Left cardiac atrium (tissue), 4 donors: Measurements from ENCODE around the gene KSR2. TPM values are rescaled to one million over a fixed set of nuclear protein-coding genes. Genes with fewer than 3 reads are reported as not detected.

Experiments
- ATAC-seq, 2 donors: fragments of 200-7000 bp; cut with Tn5 transposase; one replicate each; pipeline ENCODE4 v1.9.1; 2020; ENCODE audit warnings: mild to moderate bottlenecking in 2 of 2, moderate library complexity in 2 of 2
- DNase-seq: peaks from one replicate; pipeline ENCODE4 v3.0.0-alpha.2; 2020
- intact Hi-C, 2 donors: fragments of 100-400 bp; cut with DNase I; formaldehyde crosslinking; loops; one replicate each; pipeline versions ENCODE4 v1.14.1 to v1.15.1; 2022 to 2023
- total RNA-seq, 2 donors: library from RNA; stranded (reverse); fragmentation: NEBNext Ultra II Directional; extraction: Animal tissue kit (Norgen Biotek cat#: 25700); gene quantifications; one replicate each; pipeline ENCODE4 v1.2.1, GENCODE V29; 2021
- donor health status: DM: no; HTN: yes; CAD: no.
- donor health status: DM: no; HTN: yes; CAD: no; lungs with severe emphysema.
- donor health status: DM: yes; HTN: yes; CAD: no.
- donor health status: Dilated cardiomyopathy.

The KSR2 gene
- total RNA-seq, 2 donors from 2014 or later: under 0.01 to 0.05 TPM

GRCh38 chr12:117472983-117473382 is 495.8 kb downstream of the KSR2 start:
- no peak for ATAC-seq
- intact Hi-C loops: no loop called here

DNA sequence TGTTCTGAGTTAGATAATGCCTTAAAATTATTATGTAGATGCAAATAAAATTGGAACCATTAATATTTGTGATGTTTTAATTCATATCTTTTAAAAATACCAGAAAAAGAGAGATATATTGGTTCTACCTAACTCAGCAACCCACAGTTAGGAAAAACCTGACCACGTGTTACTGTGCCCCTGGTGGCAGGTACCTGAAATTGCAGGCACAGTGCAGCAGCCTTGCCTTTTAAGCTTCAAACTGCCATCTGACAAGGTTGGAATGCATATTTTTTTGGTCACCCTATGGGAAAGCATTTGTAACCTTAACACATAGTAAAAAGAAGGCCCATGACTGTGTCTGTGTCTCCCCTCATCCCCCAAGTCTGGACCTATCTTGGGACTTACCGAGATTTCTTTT is 498.0 kb downstream of the KSR2 start:
- intact Hi-C loops: no loop called here
- DNase-seq (no peak), ATAC-seq (no peak)

More at GRCh38 chr12:117472983-117473382, 495.8 kb downstream of the KSR2 start:
- no peak for DNase-seq

- DNase-seq: no peak
- intact Hi-C loops: no loop called here
- no peak for ATAC-seq
These were observed 498.8 kb downstream of the KSR2 start for GRCh38 chr12:117469883-117470483.

GRCh38 chr12:117468016-117468415 is 500.8 kb downstream of the KSR2 start:
- ATAC-seq (no peak), DNase-seq (no peak)
- intact Hi-C loops: no loop called here

DNA sequence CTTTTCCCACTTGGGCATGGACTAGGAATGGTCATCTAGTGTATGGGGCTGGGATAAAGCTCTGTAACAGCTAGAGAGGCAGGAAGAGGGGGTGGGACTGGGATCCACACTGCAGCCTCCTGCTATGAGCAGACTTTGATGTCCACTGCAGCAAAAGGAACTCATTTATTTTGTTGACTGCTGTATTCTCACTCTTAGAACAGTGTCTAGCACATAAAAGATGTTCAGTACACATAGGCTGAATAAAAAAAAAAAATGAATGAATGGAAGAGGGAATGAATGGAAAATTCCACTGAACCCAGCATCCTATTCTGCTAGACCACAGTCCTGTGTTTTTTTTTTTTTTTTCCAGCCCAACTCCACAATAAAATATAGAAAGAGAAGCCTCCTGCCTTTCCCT is 501.2 kb downstream of the KSR2 start:
- intact Hi-C loops: no loop called here
- no peak for ATAC-seq
- no peak for DNase-seq

GRCh38 chr12:117466677-117467362 is 502.0 kb downstream of the KSR2 start:
- intact Hi-C loops: no loop called here
- ATAC-seq (no peak), DNase-seq (no peak)

- intact Hi-C loops: no loop called here
- no peak for ATAC-seq
- DNase-seq: no peak
These were observed 507.1 kb downstream of the KSR2 start for GRCh38 chr12:117461732-117462131.

DNA sequence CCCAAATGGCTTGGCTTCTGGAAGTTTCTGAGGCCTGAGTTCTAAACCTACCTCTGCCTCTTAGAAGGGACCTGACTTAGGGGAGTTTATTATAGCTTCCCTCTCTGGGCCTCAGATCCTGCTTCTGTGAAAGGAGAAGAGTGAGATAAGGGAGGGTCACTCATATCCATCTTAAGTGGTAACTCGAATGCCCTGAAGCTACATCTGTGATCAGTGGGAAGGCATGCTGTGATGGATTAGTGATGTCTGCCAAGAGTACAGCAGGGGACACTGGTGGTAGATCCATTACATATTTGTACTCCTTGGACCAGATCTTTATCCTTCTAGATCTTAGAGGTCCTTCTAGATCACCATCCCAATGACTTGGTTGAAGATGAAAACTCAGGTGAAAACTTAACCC is 509.6 kb downstream of the KSR2 start:
- DNase-seq (no peak), ATAC-seq (no peak)
- intact Hi-C loops: no loop called here

GRCh38 chr12:117457189-117457588 is 511.6 kb downstream of the KSR2 start:
- DNase-seq (no peak), ATAC-seq (no peak)
- intact Hi-C loops: no loop called here

DNA sequence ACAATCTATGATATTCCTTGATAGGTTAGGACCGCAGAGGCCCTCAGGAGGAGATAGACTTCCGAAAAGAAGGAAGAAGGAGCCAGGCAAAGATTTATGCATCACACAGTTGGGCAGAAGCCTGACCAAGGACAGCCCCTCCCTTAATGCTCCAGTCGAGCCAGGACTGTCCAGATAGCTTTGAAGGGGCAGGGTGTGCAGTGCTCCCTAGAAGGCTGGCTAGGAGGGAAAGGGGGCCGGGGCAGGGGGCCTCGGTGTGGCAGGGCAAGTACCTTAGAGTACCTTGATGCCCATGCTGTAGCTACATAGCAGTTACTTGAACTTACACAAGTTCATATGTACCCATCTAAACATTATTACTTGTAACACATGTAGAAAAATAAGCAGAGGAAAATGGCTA is 512.7 kb downstream of the KSR2 start:
- intact Hi-C loops: no loop called here
- no peak for ATAC-seq
- DNase-seq: no peak

DNA sequence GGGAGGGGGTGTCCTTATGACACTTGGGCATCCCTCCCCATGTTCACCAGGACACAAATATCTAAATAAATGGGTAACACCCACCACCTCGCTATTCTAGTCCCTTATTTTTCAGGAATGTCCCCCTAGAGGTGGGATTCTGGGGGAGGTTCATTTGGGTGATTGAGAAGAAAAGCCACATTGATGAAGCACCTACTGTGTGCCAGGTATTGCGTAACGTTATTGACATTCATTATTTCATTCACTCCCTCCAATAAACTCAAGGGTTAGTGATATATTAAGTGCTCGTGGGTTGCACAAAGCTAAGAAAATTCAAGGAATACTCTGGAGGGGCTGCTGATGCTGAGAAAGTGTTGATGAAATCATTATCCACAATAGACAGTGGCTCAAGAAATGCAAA is 514.8 kb downstream of the KSR2 start:
- no peak for DNase-seq
- intact Hi-C loops: no loop called here
- ATAC-seq: no peak

- intact Hi-C loops: no loop called here
- DNase-seq: no peak
- no peak for ATAC-seq
These were observed 516.7 kb downstream of the KSR2 start for GRCh38 chr12:117452112-117452511.

GRCh38 chr12:117450209-117450608 is 518.6 kb downstream of the KSR2 start:
- ATAC-seq (no peak), DNase-seq (no peak)
- intact Hi-C loops: no loop called here

- intact Hi-C loops: no loop called here
- ATAC-seq (no peak), DNase-seq (no peak)
These were observed 521.0 kb downstream of the KSR2 start for GRCh38 chr12:117447665-117448366.

GRCh38 chr12:117444781-117445180 is 524.0 kb downstream of the KSR2 start:
- DNase-seq: no peak
- intact Hi-C loops: no loop called here
- ATAC-seq: no peak

GRCh38 chr12:117441751-117442150 is 527.0 kb downstream of the KSR2 start:
- ATAC-seq (peak; percentile 79 to 88), DNase-seq (peak; percentile 73)
- intact Hi-C loops: no loop called here

DNA sequence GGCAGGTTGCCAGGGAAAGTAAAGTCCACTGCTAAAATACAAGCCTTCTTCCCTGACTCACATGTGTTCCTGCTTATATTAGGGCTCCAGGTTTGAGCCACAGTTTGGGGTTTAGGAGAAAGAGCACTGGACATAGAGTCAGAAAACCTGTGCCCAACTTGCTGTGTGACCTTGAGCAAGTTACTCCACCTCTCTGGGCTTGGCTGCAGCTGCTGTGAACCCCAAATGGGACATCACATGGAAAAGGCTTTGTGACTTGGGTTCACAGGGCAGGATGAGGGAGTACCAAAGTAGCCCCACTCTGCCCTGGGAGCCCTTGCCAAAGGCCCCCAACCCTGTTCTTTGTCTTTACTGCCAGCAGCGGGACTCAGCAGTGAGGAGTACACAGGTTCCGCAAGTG is 528.4 kb downstream of the KSR2 start:
- intact Hi-C loops: no loop called here
- no peak for ATAC-seq
- DNase-seq: no peak

GRCh38 chr12:117439531-117440001 is 529.2 kb downstream of the KSR2 start:
- intact Hi-C loops: no loop called here
- no peak for DNase-seq
- ATAC-seq: peak; percentile 31 to 32

GRCh38 chr12:117438809-117439208 is 530.0 kb downstream of the KSR2 start:
- ATAC-seq: no peak
- no peak for DNase-seq
- intact Hi-C loops: no loop called here

- DNase-seq (no peak), ATAC-seq (no peak)
- intact Hi-C loops: no loop called here
These were observed 531.1 kb downstream of the KSR2 start for GRCh38 chr12:117437516-117438255.
